ENCODE data around the gene VMP1.
"Not testable (repeated sequence)": the region's sequence is repeated elsewhere in the genome, so short reads cannot be mapped to it uniquely, and the experiment has no call there.

VMP1 gene

GRCh38 chr17:59712862-59713261 lies 5.4 kb downstream of the VMP1 start:
- no peak for FAIRE-seq

GRCh38 chr17:59714255-59714654 lies 6.8 kb downstream of the VMP1 start:
- no peak for FAIRE-seq

- no peak for FAIRE-seq
These were observed 9.0 kb downstream of the VMP1 start for GRCh38 chr17:59716427-59716826.

DNA sequence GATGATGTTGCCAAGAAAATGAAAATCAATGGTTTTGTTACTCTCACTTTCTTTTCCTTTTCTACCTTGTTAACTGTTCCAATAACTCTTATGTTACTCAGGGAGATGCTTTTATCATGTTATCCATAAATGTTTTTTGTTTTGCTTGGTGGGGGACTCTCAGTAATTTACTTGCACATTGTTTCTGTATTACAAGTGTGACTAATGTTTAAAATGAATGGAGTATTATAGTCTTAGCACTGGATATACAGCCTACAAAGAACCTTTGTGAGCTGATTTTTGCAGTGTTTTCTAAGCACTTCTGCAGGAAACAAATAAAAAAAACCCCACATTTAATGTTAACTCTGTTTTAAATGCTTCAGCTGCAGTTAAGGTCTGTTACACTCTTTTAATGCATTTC lies 12.1 kb downstream of the VMP1 start:
- no peak for FAIRE-seq

DNA sequence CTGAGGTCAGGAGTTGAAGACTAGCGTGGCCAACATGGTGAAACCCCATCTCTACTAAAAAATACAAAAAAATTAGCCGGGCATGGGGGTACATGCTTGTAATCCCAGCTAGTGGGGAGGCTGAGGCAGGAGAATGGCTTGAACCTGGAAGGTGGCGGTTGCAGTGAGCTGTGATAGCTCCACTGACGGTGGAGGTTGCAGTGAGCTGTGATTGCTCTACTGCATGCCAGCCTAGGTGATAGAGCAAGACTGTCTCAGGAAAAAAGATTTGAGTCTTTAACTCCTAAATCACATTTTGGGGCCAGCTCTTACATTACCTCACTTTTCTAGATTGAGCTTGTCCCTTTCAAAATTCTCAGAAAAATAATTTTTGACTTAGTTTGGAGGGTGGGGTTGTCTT lies 15.2 kb downstream of the VMP1 start:
- no peak for FAIRE-seq

DNA sequence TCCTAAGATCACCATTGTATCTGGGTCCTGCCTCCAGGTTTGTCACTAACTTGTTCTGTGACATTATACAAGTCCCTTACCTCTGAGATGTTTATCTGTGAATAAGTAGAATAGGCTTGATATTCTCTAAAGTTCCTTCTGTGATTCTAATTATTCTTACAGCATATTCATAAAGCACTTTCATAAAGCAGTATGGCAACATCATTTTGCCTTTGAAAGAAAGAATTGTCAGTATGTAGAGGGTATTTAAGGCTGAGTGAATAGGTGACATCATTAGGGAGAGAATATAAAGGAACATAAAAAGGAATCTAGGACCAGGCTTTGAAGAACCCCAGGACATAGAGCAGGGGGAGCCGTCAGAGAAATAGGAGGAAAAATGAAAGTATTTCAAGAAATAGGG lies 15.6 kb downstream of the VMP1 start:
- FAIRE-seq = no peak

DNA sequence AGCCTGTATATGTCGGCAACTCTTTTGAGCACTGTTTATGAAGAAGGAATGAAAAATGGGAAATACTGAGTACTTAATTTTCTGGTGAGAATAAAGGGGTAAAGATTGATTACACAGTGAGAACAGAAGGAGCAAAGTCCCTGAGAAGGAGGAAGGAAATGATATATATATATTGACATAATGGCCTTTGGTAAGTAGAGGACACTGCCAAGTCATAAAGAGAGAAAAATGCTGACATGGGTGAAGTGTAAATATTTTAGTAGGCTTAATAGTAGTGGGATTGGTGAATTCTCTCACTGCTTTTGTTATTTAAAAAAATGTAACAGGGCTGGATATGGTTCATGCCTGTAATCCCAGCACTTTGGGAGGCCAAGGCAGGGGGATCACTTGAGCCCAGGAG lies 16.2 kb downstream of the VMP1 start:
- FAIRE-seq = no peak

DNA sequence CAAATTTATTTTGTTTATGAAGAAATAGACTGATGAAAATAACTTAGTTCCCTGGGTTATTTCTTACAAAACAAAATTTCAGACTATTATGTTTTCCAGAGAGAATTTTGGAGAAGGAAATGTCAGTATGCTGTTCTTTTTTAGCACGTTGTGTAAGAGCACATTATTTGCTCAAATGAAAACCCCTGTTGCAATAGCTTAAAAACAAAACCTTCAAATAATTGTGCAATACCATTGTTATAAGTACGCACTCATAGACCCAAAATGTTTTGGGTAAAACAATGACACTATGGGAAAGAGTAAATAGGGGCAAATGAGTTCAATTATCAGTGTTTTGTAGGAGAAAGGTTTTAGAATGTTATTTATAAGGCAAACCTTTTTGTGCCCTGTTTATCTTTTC lies 18.2 kb downstream of the VMP1 start:
- FAIRE-seq = no peak

GRCh38 chr17:59727817-59728533 lies 20.5 kb downstream of the VMP1 start:
- FAIRE-seq = peak; percentile 17

- no peak for FAIRE-seq
These were observed 22.9 kb downstream of the VMP1 start for GRCh38 chr17:59730268-59730834.

- no peak for FAIRE-seq
These were observed 26.2 kb downstream of the VMP1 start for GRCh38 chr17:59733697-59734096.

DNA sequence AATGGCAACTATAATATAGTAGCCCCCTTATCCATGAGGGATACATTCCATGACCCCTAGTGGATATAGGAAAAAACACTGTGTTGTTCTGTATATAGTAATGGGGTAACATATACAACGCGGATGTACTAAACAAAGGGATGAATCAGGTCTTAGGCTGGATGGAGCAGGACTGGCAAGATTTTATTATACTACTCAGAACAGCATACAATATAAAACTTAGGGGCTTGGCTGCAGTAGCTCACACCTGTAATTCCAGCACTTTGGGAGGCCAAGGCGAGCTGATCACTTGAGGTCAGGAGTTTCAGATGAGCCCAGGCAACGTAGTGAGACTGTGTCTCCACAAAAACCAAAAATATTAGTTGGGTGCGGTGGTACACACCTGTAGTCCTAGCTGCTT lies 26.8 kb downstream of the VMP1 start:
- no peak for FAIRE-seq

DNA sequence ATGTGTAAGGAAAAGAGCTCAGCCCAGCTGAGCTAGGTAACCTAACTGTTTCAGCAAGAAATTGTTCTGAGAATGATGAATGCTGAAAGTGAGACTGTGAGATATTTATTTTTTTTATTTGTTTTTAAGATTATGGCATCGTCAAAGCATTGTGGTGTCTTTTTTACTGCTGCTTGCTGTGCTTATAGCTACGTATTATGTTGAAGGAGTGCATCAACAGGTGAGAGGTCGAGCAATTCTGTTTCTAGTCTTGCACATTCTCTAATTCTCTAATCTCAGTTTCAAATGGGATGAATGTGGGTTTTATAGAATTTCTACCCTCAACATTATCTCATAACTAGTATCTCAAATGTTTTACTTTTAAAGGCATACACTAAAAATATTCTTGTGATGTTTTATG lies 29.9 kb downstream of the VMP1 start:
- no peak for FAIRE-seq

DNA sequence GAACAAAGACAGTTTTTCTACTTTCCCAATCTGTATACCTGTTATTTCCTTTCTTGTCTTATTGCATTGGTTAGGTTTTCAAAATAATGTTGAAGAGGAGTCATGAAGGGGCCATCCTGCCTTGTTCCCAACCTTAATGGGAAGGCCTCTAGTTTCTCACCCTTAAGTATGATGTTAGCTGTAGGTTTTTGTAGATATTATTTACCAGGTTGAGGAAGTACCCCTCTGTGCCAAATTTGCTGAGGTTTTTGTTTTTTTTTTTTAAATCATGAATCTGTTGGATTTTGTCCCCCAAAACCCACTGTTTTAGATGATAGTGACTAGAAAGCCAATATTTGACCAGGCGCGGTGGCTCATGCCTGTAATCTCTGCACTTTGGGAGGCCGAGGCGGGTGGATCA lies 36.4 kb downstream of the VMP1 start:
- no peak for FAIRE-seq

DNA sequence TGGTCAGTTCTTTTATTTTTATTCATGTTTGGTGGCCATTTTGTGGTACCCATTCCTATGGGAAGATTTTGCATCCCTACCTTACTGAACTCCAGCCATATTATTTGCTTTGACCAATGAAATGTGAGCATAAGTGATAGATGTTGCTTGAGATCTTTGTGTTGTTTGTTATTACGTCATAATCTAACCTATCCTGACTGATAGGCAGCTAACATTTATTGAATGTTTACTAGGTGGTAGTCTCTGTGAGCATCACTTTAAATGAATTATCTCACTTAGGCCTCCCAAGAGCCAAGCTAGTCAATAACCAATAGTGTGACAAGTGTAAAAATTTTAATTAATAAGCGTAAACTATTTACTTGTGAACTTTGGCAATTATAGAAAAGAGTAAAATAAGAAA lies 37.6 kb downstream of the VMP1 start:
- FAIRE-seq = no peak

- FAIRE-seq = peak; percentile 96
These were observed 39.5 kb downstream of the VMP1 start for GRCh38 chr17:59746849-59747445.

DNA sequence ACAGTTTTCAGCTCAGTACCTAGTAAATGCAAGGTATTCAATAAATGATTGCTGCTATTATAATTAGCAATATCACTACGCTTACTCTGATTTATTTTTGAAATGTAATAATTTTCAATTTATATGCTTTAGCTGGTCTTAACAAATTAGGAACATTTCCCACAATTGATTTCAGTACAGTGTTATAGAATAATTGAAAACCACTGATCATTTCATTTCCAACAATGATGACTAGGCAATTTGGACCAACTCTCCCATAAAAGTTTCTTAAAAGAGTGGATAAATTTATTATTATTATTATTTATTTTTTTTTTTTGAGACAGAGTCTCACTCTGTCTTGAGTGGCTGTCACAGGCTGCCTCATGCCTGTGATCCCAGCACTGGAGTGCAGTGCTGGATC lies 41.1 kb downstream of the VMP1 start:
- no peak for FAIRE-seq

DNA sequence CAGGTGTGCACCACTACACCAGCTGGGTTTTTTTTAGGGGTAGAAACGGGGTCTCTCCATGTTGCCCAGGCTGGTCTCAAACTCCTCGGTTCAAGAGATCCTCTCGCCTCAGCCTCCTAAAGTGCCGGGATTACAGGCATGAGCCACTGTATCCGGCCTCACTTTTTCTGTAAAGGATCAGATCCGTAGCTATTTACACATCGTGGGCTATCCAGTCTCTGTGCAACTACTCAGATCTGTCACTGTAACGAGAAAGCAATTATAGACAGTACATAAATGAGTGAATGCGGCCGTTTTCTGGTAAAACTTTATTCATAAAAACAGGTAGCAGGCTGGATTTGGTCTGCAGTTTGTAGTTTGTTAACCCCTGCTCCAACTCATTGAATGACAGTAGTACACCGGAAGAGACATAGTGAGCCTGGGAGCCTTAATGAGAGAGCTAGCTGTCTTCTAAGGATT lies 44.5 kb downstream of the VMP1 start:
- no peak for FAIRE-seq

DNA sequence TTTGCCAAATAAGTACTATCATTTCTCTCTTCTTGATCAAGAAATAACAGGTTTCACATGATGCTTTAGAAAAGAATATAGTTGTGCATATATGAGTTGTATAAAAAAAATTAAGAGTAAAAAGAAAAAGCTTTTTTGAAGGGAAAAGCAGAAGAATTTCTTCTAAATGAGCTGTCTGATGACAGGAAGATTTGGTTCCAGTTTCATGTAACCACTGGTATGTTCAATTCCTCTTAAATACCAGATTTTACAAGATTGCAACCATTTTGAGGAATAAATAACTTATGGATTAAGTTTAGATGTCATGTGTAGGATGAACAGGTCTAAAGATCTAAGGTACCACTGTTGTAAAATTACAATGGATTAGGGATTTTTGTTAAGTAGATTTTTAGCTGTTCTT lies 45.0 kb downstream of the VMP1 start:
- peak; percentile 71 for FAIRE-seq

DNA sequence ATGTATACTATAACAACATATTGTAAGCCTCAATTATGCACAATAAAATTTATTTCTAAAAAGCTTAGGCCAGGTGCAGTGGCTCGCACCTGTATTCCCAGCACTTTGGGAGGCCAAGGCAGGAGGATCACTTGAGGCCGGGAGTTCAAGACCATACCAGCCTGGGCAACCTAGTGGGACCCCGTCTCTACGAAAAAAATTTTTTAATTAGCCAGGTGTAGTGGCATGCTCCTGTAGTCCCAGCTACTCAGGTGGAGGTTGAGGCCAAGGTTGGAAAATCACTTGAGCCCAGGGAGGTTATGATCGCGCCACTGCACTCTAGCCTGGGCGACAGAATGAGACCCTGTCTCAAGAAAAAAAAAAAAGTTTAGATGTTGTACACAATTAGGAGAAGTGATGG lies 45.5 kb downstream of the VMP1 start:
- FAIRE-seq = no peak

DNA sequence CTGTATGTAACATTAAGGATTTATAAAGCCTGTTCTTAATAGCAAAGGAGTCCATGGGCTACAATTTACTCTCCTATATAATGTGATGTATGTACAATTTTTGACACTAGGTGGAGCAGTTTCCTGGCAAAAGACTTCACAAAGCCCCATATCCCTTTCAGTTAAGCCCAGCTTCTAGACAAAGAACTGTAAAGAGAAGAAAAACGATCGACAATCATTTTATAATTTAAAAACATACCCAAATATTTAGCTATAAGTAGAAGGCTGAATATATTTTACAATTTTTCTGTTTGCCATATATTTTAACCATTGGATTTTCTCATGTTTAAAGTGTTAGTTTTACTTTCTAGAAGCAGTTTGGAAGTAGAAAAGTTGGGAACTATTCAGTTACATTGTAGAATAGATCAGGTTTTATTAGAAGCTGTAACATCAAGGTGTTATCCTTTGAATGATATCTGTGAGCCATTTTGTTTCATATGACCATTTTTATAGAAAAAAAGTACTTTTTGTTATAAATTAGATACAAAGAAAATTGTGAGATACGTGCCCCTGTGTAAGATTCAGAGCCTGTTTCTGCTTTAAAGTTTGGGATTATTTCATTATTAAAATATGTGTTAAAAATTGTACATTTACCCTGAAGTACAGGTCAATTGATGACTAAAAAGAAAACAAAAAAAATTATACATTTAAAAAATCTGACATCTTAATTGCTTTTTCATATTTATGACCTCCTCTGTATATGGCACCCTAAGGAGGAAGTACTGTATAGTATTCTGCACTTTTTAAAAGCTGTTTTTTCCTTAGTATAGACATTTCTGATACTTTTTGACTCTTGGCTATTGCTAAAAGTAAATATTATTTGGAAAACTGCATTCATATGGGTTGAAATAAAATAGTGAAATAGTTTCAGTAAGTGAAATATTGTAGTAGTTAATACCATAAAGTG lies 46.3 kb downstream of the VMP1 start:
- peak; percentile 98 for FAIRE-seq

- no peak for FAIRE-seq
These were observed 47.1 kb downstream of the VMP1 start for GRCh38 chr17:59754552-59754951.

GRCh38 chr17:59755069-59755468 lies 47.6 kb downstream of the VMP1 start:
- not testable (repeated sequence) for FAIRE-seq

Measured in G401.6 (cell line).